HG02840 (cell line): ENCODE data around the gene PRPS1.
A peak's percentile ranks its signal among the peaks of the same experiment; 100 is the strongest.
"Not testable (repeated sequence)": the region's sequence is repeated elsewhere in the genome, so short reads cannot be mapped to it uniquely, and the experiment has no call there.

Experiments used
- ATAC-seq: cut with Tn5 transposase; IDR thresholded peaks from one replicate; pipeline ENCODE4 v1.9.1; 2021; ENCODE audit warnings: mild to moderate bottlenecking, moderate library complexity, moderate number of reproducible peaks; ENCODE audit not compliant: unreplicated experiment, low FRiP score

PRPS1 gene

GRCh38 chrX:107673933-107674479 lies 45.7 kb downstream of the PRPS1 start:
- peak; percentile 88 for ATAC-seq

GRCh38 chrX:107674480-107675364 lies 46.4 kb downstream of the PRPS1 start:
- peak; percentile 16 for ATAC-seq

- no peak for ATAC-seq
Observed at GRCh38 chrX:107675365-107675654, 47.0 kb downstream of the PRPS1 start.

- ATAC-seq = no peak
Observed at GRCh38 chrX:107675823-107676555, 47.7 kb downstream of the PRPS1 start.

GRCh38 chrX:107676559-107677378 lies 48.5 kb downstream of the PRPS1 start:
- ATAC-seq = no peak

- ATAC-seq = no peak
Observed at GRCh38 chrX:107677501-107677901, 49.2 kb downstream of the PRPS1 start.

- no peak for ATAC-seq
Observed at GRCh38 chrX:107677909-107678308, 49.6 kb downstream of the PRPS1 start.

GRCh38 chrX:107678957-107679740 lies 50.8 kb downstream of the PRPS1 start:
- no peak for ATAC-seq

GRCh38 chrX:107682256-107682655 lies 53.9 kb downstream of the PRPS1 start:
- no peak for ATAC-seq

- no peak for ATAC-seq
Observed at GRCh38 chrX:107683124-107683895, 55.0 kb downstream of the PRPS1 start.

- no peak for ATAC-seq
Observed at GRCh38 chrX:107683931-107684330, 55.6 kb downstream of the PRPS1 start.

GRCh38 chrX:107684956-107685385 lies 56.7 kb downstream of the PRPS1 start:
- ATAC-seq = no peak

- ATAC-seq = not testable (repeated sequence)
Observed at GRCh38 chrX:107685586-107685985, 57.3 kb downstream of the PRPS1 start.

GRCh38 chrX:107686026-107686425 lies 57.7 kb downstream of the PRPS1 start:
- no peak for ATAC-seq

GRCh38 chrX:107686792-107687191 lies 58.5 kb downstream of the PRPS1 start:
- no peak for ATAC-seq

GRCh38 chrX:107687445-107687844 lies 59.1 kb downstream of the PRPS1 start:
- no peak for ATAC-seq

GRCh38 chrX:107691024-107691448 lies 62.7 kb downstream of the PRPS1 start:
- ATAC-seq = no peak

GRCh38 chrX:107699616-107700015 lies 71.3 kb downstream of the PRPS1 start:
- no peak for ATAC-seq

- ATAC-seq = no peak
Observed at GRCh38 chrX:107700317-107700774, 72.0 kb downstream of the PRPS1 start.
